Measurements from ENCODE around the gene COL11A1.
"Not testable (repeated sequence)": the region's sequence is repeated elsewhere in the genome, so short reads cannot be mapped to it uniquely, and the experiment has no call there.

COL11A1 gene

GRCh38 chr1:103084181-103084580, 24.1 kb downstream of the COL11A1 start:
- in situ Hi-C loops (cut with MboI; ENCODE audit: low sequenced_read_pairs) = no loop called here

GRCh38 chr1:103075316-103076000, 32.9 kb downstream of the COL11A1 start:
- in situ Hi-C loops (cut with MboI; ENCODE audit: low sequenced_read_pairs) = no loop called here

GRCh38 chr1:103074224-103074623, 34.1 kb downstream of the COL11A1 start:
- in situ Hi-C loops (cut with MboI; ENCODE audit: low sequenced_read_pairs) = no loop called here

- in situ Hi-C loops (cut with MboI; ENCODE audit: low sequenced_read_pairs) = no loop called here
Observed at GRCh38 chr1:103069201-103069600, 39.1 kb downstream of the COL11A1 start.

DNA sequence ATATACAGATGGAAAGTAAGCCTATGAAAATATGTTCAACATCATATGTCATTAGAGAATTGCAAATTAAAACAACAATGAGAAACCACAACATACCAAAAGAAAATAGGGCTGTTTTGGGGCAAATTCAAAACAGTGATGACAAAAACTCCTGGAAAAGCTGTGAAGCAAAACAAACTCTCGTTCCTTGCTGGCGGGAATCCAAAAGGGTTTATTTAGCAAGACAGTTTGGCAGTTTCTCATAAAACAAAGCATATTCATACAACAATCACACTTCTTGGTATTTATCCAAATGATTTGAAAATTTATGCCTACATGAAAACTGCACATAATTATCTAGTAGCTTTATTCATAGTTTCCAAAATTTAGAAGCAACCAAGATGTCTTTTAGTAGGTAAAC, 44.4 kb downstream of the COL11A1 start:
- in situ Hi-C loops (cut with MboI; ENCODE audit: low sequenced_read_pairs) = no loop called here

DNA sequence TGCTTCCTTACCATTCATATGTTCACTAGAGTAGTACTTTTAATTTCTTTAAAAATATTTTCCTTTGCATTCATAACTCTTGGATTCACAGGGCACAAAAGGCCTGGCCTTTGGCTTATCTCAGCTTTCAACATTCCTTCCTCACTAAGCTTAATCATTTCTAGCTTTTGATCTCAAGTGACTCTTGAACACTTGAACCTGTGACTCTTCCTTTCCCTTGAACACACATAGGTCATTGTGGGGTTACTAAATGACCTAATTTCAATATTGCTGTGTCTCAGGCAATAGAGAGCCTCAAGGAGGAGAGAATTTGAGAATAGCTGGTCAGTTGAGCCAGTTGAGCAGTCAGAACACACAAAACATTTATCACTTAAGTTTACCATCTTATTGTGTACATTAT, 49.9 kb downstream of the COL11A1 start:
- in situ Hi-C loops (cut with MboI; ENCODE audit: low sequenced_read_pairs) = no loop called here

- in situ Hi-C loops (cut with MboI; ENCODE audit: low sequenced_read_pairs) = no loop called here
Observed at GRCh38 chr1:103056423-103056822, 51.9 kb downstream of the COL11A1 start.

GRCh38 chr1:103028110-103028509, 80.2 kb downstream of the COL11A1 start:
- in situ Hi-C loops (cut with MboI; ENCODE audit: low sequenced_read_pairs) = not testable (repeated sequence)

DNA sequence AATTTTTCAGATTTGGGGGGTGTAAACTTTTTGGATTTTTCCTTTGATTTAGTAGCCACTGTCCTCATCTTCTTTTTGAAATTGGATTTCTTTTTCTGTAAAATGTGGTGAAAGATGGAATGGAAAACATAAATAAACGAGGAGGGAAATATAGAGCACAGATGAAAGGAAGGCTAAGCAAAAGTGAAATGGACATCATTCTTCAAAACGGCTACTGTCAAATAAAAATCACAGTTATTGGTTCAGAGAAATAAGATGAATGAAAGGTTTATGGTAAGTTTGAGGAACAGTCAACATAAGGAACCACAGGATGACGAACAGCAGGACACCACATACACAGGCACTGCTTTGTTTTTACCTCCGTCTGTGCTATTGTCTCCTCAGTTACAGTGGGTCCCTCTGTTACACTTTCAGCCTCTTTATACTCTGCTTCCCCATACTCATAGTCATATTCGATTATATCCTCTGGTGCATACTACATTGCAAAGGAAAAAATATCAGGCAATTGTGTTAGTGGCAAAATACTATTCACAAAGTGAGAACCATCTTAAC, 82.4 kb downstream of the COL11A1 start:
- in situ Hi-C loops (cut with MboI; ENCODE audit: low sequenced_read_pairs) = no loop called here

GRCh38 chr1:103024051-103024450, 84.3 kb downstream of the COL11A1 start:
- in situ Hi-C loops (cut with MboI; ENCODE audit: low sequenced_read_pairs) = no loop called here

DNA sequence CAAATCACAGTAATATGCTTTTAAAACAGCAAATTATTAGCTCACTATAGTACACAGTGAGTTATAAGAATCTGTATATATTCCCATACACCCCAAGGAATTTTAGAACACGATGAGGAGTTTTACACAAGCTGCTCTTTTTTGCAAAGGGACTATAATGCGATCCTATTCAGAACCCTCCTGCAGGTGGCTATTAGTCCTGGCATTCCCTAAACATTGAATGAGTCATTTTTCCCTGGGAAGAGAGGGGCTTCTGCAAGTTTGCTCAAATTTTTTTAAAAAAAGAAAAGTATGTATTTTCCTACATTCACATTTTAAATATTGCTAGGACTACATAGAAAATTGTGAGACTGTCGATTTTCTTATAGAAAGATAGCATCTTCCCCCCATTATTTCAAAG, 106.3 kb downstream of the COL11A1 start:
- in situ Hi-C loops (cut with MboI; ENCODE audit: low sequenced_read_pairs) = no loop called here

- in situ Hi-C loops (cut with MboI; ENCODE audit: low sequenced_read_pairs) = no loop called here
Observed at GRCh38 chr1:102978874-102979273, 129.4 kb downstream of the COL11A1 start.

GRCh38 chr1:102977292-102977691, 131.0 kb downstream of the COL11A1 start:
- in situ Hi-C loops (cut with MboI; ENCODE audit: low sequenced_read_pairs) = no loop called here

GRCh38 chr1:102970496-102971078, 137.7 kb downstream of the COL11A1 start:
- in situ Hi-C loops (cut with MboI; ENCODE audit: low sequenced_read_pairs) = no loop called here

GRCh38 chr1:102967786-102968185, 140.5 kb downstream of the COL11A1 start:
- in situ Hi-C loops (cut with MboI; ENCODE audit: low sequenced_read_pairs) = no loop called here

DNA sequence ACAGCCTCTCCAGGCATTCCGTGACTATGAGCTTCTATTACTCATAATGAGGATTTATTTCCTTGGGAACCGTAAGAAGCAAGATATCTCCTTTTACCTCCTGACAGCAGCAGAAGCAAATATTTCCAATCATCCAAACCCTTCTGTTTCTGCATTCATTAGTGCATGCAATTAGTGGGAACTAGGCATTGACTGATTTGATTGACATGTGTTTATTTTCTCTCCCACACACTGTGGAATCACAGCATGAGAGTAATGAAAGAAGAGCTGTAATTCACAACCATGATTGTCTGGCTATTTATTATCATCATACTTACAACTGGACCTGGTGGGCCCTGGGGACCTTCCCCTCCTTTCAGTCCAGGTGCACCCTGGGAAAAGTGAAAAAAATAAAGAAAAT, 146.8 kb downstream of the COL11A1 start:
- in situ Hi-C loops (cut with MboI; ENCODE audit: low sequenced_read_pairs) = no loop called here

GRCh38 chr1:102954576-102954975, 153.7 kb downstream of the COL11A1 start:
- in situ Hi-C loops (cut with MboI; ENCODE audit: low sequenced_read_pairs) = no loop called here

DNA sequence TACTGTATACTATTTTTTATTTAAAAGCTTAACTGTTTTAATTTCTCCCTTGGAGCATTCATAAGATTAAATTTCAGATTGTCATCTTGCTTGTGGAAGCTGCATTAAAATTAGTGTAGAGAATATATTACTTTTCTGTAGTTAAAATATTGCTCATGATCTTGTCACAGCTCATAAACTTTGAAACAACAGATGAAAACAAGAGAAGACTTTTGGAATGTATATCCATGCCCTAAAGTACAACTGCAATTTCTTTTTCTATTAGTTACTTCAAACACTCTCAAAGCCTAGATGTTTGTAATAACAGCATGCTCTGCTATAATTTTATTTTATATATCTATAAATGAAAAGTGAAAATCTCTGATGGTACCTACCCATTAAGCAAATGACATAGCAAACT, 155.9 kb downstream of the COL11A1 start:
- in situ Hi-C loops (cut with MboI; ENCODE audit: low sequenced_read_pairs) = no loop called here

GRCh38 chr1:102942324-102942723, 166.0 kb downstream of the COL11A1 start:
- in situ Hi-C loops (cut with MboI; ENCODE audit: low sequenced_read_pairs) = no loop called here

- in situ Hi-C loops (cut with MboI; ENCODE audit: low sequenced_read_pairs) = no loop called here
Observed at GRCh38 chr1:102941366-102941947, 166.9 kb downstream of the COL11A1 start.

DNA sequence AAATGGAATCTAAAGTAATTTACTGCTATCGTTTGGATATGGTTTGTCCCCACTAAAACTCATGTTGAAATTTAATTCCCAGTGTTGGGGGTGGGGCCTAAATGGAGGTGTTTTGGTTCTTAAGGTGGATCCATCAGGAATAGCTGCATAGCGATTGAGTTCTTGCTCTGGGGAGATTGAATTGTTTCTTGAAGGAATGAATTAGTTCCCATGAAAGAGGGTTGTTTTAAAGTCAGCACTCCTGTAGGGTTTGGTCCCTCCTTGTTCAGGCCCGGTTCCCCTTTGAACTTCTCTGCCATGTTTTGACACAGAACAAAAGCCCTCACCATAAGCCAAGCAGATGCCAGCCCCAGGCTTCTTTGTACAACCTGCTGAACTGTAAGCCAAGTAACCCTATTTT, 170.9 kb downstream of the COL11A1 start:
- in situ Hi-C loops (cut with MboI; ENCODE audit: low sequenced_read_pairs) = no loop called here

- in situ Hi-C loops (cut with MboI; ENCODE audit: low sequenced_read_pairs) = not testable (repeated sequence)
Observed at GRCh38 chr1:102933362-102933761, 175.0 kb downstream of the COL11A1 start.

Data from HL-60/S4 (cell line).